Fibroblast of villous mesenchyme (primary cell): ENCODE measurements around the gene PDGFA. TPM values are rescaled to one million over a fixed set of nuclear protein-coding genes. Genes with fewer than 3 reads are reported as not detected.

Experiments
- DNase-seq: peaks from one replicate; pipeline ENCODE4 v3.0.0-alpha.2; 2010; ENCODE audit warnings: low read depth
- H3K4me3 ChIP-seq: 2 replicates; pipeline ENCODE4 v1.5.1; 2011; ENCODE audit warnings: low read depth, mild to moderate bottlenecking, low read length
- total RNA-seq: library from RNA; depleted of rRNA; stranded (reverse); fragments of >200 nt; gene quantifications from 2 replicates; pipeline ENCODE4 v1.2.3, GENCODE V29; 2012
- TF ChIP-seq, protein P1 (sequence below): IDR thresholded peaks from 2 replicates; pipeline ENCODE4 v1.5.1; 2012; ENCODE audit warnings: low read depth, mild to moderate bottlenecking, low read length; ENCODE audit not compliant: insufficient read depth

PDGFA gene
- total RNA-seq, 1 donor = 43.2 TPM

GRCh38 chr7:550881-551614 lies 31.4 kb upstream of the PDGFA start:
- no peak for DNase-seq
- TF ChIP-seq, protein P1, sequence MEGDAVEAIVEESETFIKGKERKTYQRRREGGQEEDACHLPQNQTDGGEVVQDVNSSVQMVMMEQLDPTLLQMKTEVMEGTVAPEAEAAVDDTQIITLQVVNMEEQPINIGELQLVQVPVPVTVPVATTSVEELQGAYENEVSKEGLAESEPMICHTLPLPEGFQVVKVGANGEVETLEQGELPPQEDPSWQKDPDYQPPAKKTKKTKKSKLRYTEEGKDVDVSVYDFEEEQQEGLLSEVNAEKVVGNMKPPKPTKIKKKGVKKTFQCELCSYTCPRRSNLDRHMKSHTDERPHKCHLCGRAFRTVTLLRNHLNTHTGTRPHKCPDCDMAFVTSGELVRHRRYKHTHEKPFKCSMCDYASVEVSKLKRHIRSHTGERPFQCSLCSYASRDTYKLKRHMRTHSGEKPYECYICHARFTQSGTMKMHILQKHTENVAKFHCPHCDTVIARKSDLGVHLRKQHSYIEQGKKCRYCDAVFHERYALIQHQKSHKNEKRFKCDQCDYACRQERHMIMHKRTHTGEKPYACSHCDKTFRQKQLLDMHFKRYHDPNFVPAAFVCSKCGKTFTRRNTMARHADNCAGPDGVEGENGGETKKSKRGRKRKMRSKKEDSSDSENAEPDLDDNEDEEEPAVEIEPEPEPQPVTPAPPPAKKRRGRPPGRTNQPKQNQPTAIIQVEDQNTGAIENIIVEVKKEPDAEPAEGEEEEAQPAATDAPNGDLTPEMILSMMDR = no peak
- no peak overlapping the region for H3K4me3 ChIP-seq

- TF ChIP-seq, protein P1 = no peak
- no peak overlapping the region for H3K4me3 ChIP-seq
Observed at GRCh38 chr7:549891-550625, 30.4 kb upstream of the PDGFA start.

GRCh38 chr7:549066-549890 lies 29.6 kb upstream of the PDGFA start:
- H3K4me3 ChIP-seq = no peak overlapping the region
- DNase-seq = no peak
- TF ChIP-seq, protein P1 = no peak

More at GRCh38 chr7:549891-550625, 30.4 kb upstream of the PDGFA start:
- DNase-seq = no peak

DNA sequence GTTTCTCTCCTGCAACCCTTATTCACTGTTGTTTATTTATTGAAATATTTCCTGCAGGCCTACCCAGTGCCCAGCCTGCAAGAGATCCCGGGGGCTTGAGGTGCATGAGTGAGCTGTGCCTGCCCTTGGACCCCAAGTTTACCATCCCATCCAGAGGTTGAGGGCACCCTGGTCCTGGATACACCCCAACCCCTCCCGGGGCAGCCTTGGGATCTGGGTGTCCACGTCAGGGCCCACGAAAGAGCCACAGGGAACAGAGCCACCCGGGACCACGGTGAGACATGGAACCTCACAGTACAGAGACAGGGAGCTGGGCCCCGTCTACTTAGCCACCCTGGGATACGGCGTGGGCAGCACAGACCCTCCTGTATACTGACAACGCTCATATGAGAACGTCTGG lies 28.8 kb upstream of the PDGFA start:
- DNase-seq = no peak
- no peak overlapping the region for H3K4me3 ChIP-seq
- TF ChIP-seq, protein P1 = no peak

DNA sequence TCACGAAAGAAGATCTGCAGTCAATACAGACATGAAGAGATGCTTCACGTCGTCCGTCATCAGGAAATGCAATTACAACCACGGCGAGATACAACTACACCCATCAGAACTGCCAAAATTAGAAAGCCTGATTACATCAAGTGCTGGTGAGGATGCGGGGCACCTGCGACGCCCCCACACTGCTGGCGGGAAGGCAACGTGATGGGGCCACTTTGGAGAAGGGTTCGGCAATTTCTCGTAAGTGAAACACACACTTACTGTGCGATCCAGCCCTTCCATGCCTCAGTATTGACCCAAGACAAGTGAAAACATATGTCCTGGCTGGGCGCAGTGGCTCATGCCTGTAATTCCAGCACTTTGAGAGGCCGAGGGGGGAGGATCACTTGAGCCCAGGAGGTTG lies 25.8 kb upstream of the PDGFA start:
- DNase-seq = no peak
- TF ChIP-seq, protein P1 = no peak
- no peak overlapping the region for H3K4me3 ChIP-seq

DNA sequence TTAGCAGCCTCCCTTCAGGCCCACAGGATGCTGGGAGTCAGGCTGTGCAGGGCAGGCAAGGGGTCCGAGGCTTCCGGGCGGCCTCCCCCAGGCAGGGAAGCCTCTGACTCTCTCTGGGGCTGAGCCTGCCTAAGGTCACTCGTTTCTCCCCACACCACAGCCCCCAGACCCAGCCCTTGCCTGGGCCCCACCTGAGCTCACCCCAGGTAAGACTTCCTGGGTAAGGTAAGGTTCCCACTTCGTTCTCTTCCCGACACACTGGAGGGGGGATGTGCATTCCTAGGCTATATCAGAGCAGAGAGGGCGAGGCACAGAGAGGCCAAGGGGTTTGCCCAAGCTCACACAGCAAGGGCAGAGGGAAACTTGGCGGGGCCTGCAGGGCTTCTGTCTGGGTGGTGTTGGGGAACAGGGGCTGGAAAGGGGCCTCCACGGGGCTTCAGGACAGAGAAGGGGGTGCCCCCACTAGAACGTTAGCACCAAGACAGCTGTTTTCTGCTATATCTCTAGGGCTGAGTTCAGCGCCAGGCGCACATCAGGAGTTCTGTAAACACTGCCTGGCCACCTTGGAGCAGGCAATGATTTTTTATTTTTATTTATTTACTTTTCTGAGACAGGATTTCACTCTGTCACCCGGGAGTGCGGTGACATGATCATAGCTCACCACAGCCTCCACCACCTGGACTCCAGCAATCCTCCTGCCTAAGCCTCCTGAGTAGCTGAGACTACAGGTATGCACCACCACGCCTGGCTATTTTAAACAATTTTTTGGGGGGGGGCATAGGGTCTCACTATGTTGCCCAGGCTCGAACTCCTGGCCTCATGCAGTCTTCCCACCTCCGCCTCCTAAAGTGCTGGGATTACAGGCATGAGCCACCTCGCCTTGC lies 24.9 kb upstream of the PDGFA start:
- TF ChIP-seq, protein P1 = no peak
- DNase-seq = no peak
- no peak overlapping the region for H3K4me3 ChIP-seq
